WTC11 (cell line): Measurements from ENCODE around the gene UTF1. TPM values are rescaled to one million over a fixed set of nuclear protein-coding genes. Genes with fewer than 3 reads are reported as not detected.
A peak's percentile ranks its signal among the peaks of the same experiment; 100 is the strongest.

Experiments
- ATAC-seq: fragments of 200-7000 bp; cut with Tn5 transposase; 2 replicates; pipeline ENCODE4 v1.10.0; 2021; ENCODE audit warnings: mild to moderate bottlenecking, moderate library complexity
- CTCF ChIA-PET: fragments of 300-600 bp; sonication (Branson Sonifier 250); formaldehyde crosslinking; loops from one replicate; lab custom pipeline; 2021; ENCODE audit warnings: antibody characterized with exemption; lab: Charles Lee
- POLR2A ChIA-PET: fragments of 350-600 bp; sonication (Branson Sonifier 250); formaldehyde crosslinking; loops from one replicate; lab custom pipeline; 2021; ENCODE audit warnings: antibody characterized with exemption; lab: Charles Lee
- DNase-seq: peaks from one replicate; pipeline ENCODE4 v3.0.0; 2021; ENCODE audit warnings: low spot score
- H3K27ac Mint-ChIP-seq: 2 replicates; pipeline ENCODE4 v1.8.0; 2021; ENCODE audit warnings: mixed read lengths
- H3K27me3 Mint-ChIP-seq: 2 replicates; pipeline ENCODE4 v1.8.0; 2021; ENCODE audit warnings: low read depth, mild to moderate bottlenecking, moderate library complexity, mixed read lengths
- H3K36me3 Mint-ChIP-seq: 2 replicates; pipeline ENCODE4 v1.8.0; 2021; ENCODE audit warnings: mixed read lengths
- H3K4me1 Mint-ChIP-seq: 2 replicates; pipeline ENCODE4 v1.8.0; 2022; ENCODE audit warnings: mixed read lengths
- H3K4me3 Mint-ChIP-seq: 2 replicates; pipeline ENCODE4 v1.8.0; 2021; ENCODE audit warnings: mild to moderate bottlenecking, moderate library complexity, mixed read lengths
- H3K9me3 Mint-ChIP-seq: 2 replicates; pipeline ENCODE4 v1.8.0; 2021; ENCODE audit warnings: mixed read lengths
- ESRRA ChIP-seq: sonication (generic); formaldehyde crosslinking; IDR thresholded peaks from 2 replicates; pipeline ENCODE4 v1.8.1; 2022; ENCODE audit warnings: mild to moderate bottlenecking, missing genetic modification reagents, borderline replicate concordance
- PRDM15 ChIP-seq: sonication (generic); formaldehyde crosslinking; IDR thresholded peaks from 2 replicates; pipeline ENCODE4 v1.8.0; 2022; ENCODE audit warnings: missing genetic modification reagents
- RELA ChIP-seq: sonication (generic); formaldehyde crosslinking; IDR thresholded peaks from 2 replicates; pipeline ENCODE4 v1.8.1; 2022; ENCODE audit warnings: missing genetic modification reagents, mild to moderate bottlenecking, borderline replicate concordance
- SP1 ChIP-seq: sonication (generic); formaldehyde crosslinking; conservative IDR thresholded peaks from 2 replicates; pipeline ENCODE4 v1.8.1; 2022; ENCODE audit warnings: missing genetic modification reagents
- ZNF263 ChIP-seq: sonication (generic); formaldehyde crosslinking; IDR thresholded peaks from 2 replicates; pipeline ENCODE4 v1.8.1; 2022; ENCODE audit warnings: low read depth, mild to moderate bottlenecking, moderate library complexity, missing genetic modification reagents
- total RNA-seq: library from RNA; stranded (reverse); gene quantifications from 3 replicates; pipeline ENCODE4 v1.2.3, GENCODE V29; 2021
- TF ChIP-seq, protein P1 (sequence below): sonication (generic); formaldehyde crosslinking; conservative IDR thresholded peaks from 2 replicates; pipeline ENCODE4 v1.8.1; 2023; ENCODE audit warnings: mild to moderate bottlenecking, low read depth, missing genetic modification reagents, moderate library complexity
- TF ChIP-seq, protein P2 (sequence below): sonication (generic); formaldehyde crosslinking; IDR thresholded peaks from 2 replicates; pipeline ENCODE4 v1.8.0; 2022; ENCODE audit warnings: mild to moderate bottlenecking, missing genetic modification reagents
- TF ChIP-seq, protein P3 (sequence below): sonication (generic); formaldehyde crosslinking; IDR thresholded peaks from 2 replicates; pipeline ENCODE4 v1.8.0; 2022; ENCODE audit warnings: mild to moderate bottlenecking, missing genetic modification reagents
- TF ChIP-seq, protein P4 (sequence below): sonication (generic); formaldehyde crosslinking; conservative IDR thresholded peaks from 2 replicates; pipeline ENCODE4 v1.8.1; 2022; ENCODE audit warnings: mild to moderate bottlenecking, missing genetic modification reagents
- TF ChIP-seq, protein P5 (sequence below): sonication (generic); formaldehyde crosslinking; IDR thresholded peaks from 2 replicates; pipeline ENCODE4 v1.8.1; 2022; ENCODE audit warnings: mild to moderate bottlenecking, missing genetic modification reagents, moderate library complexity, borderline replicate concordance

Gene UTF1
- total RNA-seq, 1 experiment from 2014 or later, result 196 TPM

- TF ChIP-seq, protein P1, sequence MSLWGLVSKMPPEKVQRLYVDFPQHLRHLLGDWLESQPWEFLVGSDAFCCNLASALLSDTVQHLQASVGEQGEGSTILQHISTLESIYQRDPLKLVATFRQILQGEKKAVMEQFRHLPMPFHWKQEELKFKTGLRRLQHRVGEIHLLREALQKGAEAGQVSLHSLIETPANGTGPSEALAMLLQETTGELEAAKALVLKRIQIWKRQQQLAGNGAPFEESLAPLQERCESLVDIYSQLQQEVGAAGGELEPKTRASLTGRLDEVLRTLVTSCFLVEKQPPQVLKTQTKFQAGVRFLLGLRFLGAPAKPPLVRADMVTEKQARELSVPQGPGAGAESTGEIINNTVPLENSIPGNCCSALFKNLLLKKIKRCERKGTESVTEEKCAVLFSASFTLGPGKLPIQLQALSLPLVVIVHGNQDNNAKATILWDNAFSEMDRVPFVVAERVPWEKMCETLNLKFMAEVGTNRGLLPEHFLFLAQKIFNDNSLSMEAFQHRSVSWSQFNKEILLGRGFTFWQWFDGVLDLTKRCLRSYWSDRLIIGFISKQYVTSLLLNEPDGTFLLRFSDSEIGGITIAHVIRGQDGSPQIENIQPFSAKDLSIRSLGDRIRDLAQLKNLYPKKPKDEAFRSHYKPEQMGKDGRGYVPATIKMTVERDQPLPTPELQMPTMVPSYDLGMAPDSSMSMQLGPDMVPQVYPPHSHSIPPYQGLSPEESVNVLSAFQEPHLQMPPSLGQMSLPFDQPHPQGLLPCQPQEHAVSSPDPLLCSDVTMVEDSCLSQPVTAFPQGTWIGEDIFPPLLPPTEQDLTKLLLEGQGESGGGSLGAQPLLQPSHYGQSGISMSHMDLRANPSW (CRISPR knock-in tag), result no peak
- TF ChIP-seq PRDM15 (CRISPR knock-in tag) (no peak), RELA (CRISPR knock-in tag) (no peak)
- TF ChIP-seq, protein P2, sequence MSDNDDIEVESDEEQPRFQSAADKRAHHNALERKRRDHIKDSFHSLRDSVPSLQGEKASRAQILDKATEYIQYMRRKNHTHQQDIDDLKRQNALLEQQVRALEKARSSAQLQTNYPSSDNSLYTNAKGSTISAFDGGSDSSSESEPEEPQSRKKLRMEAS (CRISPR knock-in tag), result no peak
Measured at GRCh38 chr10:133276100-133276434, 46.0 kb downstream of the UTF1 start (continued).

DNA sequence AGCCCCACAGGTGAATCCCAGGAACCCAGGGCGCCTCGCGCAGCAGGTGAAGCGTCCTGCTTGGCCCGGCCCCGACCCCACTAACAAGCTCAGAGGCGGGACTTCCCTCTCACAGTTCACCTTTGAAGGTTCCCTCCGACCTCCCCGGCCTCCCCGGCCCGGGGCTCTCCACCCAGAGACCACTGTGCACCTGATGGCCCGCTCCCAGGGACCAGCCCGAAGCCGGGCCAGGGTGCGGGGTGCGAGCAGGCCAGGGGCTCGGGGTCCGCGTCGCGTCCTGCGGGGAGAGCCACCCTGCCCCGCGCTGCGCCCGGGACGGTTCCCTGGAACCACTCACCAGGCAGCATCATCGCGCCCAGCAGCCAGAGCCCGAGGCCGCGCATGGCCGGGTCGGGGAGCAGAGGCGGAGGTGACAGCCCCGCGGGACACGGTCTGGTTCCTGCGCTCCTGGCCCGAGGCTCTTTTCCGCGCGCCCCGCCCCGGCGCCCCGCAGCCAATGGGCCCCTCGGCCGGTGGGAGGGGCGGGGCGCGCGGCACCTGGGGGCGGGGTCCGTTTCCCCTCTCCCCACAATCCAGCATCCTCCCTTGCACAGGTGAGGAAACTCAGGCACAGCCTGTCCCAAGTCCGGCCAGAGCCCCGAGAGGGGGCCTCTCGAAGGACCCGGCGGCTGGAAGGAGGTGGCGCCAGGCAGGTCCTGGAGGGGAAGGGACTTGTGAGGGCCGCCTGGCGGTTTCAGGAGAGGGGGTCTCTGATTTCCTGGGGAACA lies 46.6 kb downstream of the UTF1 start, which contains the start of gene ADAM8:
ADAM8 (minus strand) TSS at position 434 of the 767 bp plus-strand sequence; CDS start at position 383, 51 bp downstream.
- Mint-ChIP-seq H3K36me3 (no peaks in the 10 kb centered on the region), H3K4me1 (peaks cover 6% of the 10 kb centered on the region; the same call in 1 of the 2 replicates), H3K4me3 (peak within 1 kb of the TSS; percentile 54), H3K27me3 (no peaks in the 10 kb centered on the region), H3K27ac (no peak within 1 kb of the TSS), H3K9me3 (no peaks in the 10 kb centered on the region)
- TF ChIP-seq, protein P3, sequence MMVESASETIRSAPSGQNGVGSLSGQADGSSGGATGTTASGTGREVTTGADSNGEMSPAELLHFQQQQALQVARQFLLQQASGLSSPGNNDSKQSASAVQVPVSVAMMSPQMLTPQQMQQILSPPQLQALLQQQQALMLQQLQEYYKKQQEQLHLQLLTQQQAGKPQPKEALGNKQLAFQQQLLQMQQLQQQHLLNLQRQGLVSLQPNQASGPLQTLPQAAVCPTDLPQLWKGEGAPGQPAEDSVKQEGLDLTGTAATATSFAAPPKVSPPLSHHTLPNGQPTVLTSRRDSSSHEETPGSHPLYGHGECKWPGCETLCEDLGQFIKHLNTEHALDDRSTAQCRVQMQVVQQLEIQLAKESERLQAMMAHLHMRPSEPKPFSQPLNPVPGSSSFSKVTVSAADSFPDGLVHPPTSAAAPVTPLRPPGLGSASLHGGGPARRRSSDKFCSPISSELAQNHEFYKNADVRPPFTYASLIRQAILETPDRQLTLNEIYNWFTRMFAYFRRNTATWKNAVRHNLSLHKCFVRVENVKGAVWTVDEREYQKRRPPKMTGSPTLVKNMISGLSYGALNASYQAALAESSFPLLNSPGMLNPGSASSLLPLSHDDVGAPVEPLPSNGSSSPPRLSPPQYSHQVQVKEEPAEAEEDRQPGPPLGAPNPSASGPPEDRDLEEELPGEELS (CRISPR knock-in tag), result 0 out of 2 replicates have a peak, but pooled peaks have one; percentile 60
- 0 out of 2 replicates have a peak, but pooled peaks have one; percentile 20 for TF ChIP-seq ZNF263
- TF ChIP-seq ESRRA (CRISPR knock-in tag), result 0 out of 2 replicates have a peak, but pooled peaks have one; percentile 36
- TF ChIP-seq, protein P4, sequence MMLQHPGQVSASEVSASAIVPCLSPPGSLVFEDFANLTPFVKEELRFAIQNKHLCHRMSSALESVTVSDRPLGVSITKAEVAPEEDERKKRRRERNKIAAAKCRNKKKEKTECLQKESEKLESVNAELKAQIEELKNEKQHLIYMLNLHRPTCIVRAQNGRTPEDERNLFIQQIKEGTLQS (CRISPR knock-in tag), result no peak
- TF ChIP-seq, protein P5, sequence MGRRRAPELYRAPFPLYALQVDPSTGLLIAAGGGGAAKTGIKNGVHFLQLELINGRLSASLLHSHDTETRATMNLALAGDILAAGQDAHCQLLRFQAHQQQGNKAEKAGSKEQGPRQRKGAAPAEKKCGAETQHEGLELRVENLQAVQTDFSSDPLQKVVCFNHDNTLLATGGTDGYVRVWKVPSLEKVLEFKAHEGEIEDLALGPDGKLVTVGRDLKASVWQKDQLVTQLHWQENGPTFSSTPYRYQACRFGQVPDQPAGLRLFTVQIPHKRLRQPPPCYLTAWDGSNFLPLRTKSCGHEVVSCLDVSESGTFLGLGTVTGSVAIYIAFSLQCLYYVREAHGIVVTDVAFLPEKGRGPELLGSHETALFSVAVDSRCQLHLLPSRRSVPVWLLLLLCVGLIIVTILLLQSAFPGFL (CRISPR knock-in tag), result no peak
- peak; percentile 74 for TF ChIP-seq SP1 (CRISPR knock-in tag)
- ATAC-seq (peak; percentile 88), DNase-seq (peak; percentile 87)
- POLR2A ChIA-PET, result no interaction called here
- CTCF ChIA-PET, result interaction anchor here (0.7 to 2.8 kb wide), 10 partner anchors 9 to 133 kb away, joined by 3 to 23 read pairs (median 6); no protein-coding TSS in a partner anchor
